ENCODE data around the gene KLHL24. TPM values are rescaled to one million over a fixed set of nuclear protein-coding genes. Genes with fewer than 3 reads are reported as not detected.
A peak's percentile ranks its signal among the peaks of the same experiment; 100 is the strongest.

The KLHL24 gene
- total RNA-seq, 1 donor from 2014 or later: 116 TPM

GRCh38 chr3:183653209-183654064, 18.0 kb downstream of the KLHL24 start:
- no peaks in the 10 kb centered on the region for H3K36me3 ChIP-seq (ENCODE audit: control insufficient read depth, insufficient read depth, low read length)
- DNase-seq (ENCODE audit: low read depth): no peak
- no peak overlapping the region for H3K4me3 ChIP-seq (ENCODE audit: low read depth, low read length)
- no peaks in the 10 kb centered on the region for H3K27me3 ChIP-seq (ENCODE audit: control insufficient read depth, insufficient read depth, low read length)
- TF ChIP-seq CTCF (IDR thresholded peaks at IDR 0.05; ENCODE audit: insufficient read depth, low read length, poor library complexity, severe bottlenecking): no peak

- DNase-seq (ENCODE audit: low read depth): no peak
- Histone ChIP-seq H3K4me3 (ENCODE audit: low read depth, low read length) (no peak overlapping the region), H3K27me3 (ENCODE audit: control insufficient read depth, insufficient read depth, low read length) (no peaks in the 10 kb centered on the region), H3K36me3 (ENCODE audit: control insufficient read depth, insufficient read depth, low read length) (no peaks in the 10 kb centered on the region)
- no peak for TF ChIP-seq CTCF (IDR thresholded peaks at IDR 0.05; ENCODE audit: insufficient read depth, low read length, poor library complexity, severe bottlenecking)
These were observed 19.3 kb downstream of the KLHL24 start for GRCh38 chr3:183654727-183655126.

GRCh38 chr3:183662099-183662498, 26.7 kb downstream of the KLHL24 start:
- TF ChIP-seq CTCF (IDR thresholded peaks at IDR 0.05; ENCODE audit: insufficient read depth, low read length, poor library complexity, severe bottlenecking): no peak
- Histone ChIP-seq H3K27me3 (ENCODE audit: control insufficient read depth, insufficient read depth, low read length) (no peaks in the 10 kb centered on the region), H3K4me3 (ENCODE audit: low read depth, low read length) (no peak overlapping the region), H3K36me3 (ENCODE audit: control insufficient read depth, insufficient read depth, low read length) (no peaks in the 10 kb centered on the region)
- DNase-seq (ENCODE audit: low read depth): no peak

- Histone ChIP-seq H3K27me3 (ENCODE audit: control insufficient read depth, insufficient read depth, low read length) (no peaks in the 10 kb centered on the region), H3K36me3 (ENCODE audit: control insufficient read depth, insufficient read depth, low read length) (no peaks in the 10 kb centered on the region), H3K4me3 (ENCODE audit: low read depth, low read length) (no peak overlapping the region)
- no peak for TF ChIP-seq CTCF (IDR thresholded peaks at IDR 0.05; ENCODE audit: insufficient read depth, low read length, poor library complexity, severe bottlenecking)
- peak; percentile 52 for DNase-seq (ENCODE audit: low read depth)
These were observed 29.5 kb downstream of the KLHL24 start for GRCh38 chr3:183664913-183665381.

GRCh38 chr3:183680061-183680460, 44.6 kb downstream of the KLHL24 start:
- no peak for DNase-seq (ENCODE audit: low read depth)
- Histone ChIP-seq H3K4me3 (ENCODE audit: low read depth, low read length) (no peak overlapping the region), H3K36me3 (ENCODE audit: control insufficient read depth, insufficient read depth, low read length) (no peaks in the 10 kb centered on the region), H3K27me3 (ENCODE audit: control insufficient read depth, insufficient read depth, low read length) (no peaks in the 10 kb centered on the region)
- TF ChIP-seq CTCF (IDR thresholded peaks at IDR 0.05; ENCODE audit: insufficient read depth, low read length, poor library complexity, severe bottlenecking): no peak
